Measurements from ENCODE around the gene PLVAP.

DNA sequence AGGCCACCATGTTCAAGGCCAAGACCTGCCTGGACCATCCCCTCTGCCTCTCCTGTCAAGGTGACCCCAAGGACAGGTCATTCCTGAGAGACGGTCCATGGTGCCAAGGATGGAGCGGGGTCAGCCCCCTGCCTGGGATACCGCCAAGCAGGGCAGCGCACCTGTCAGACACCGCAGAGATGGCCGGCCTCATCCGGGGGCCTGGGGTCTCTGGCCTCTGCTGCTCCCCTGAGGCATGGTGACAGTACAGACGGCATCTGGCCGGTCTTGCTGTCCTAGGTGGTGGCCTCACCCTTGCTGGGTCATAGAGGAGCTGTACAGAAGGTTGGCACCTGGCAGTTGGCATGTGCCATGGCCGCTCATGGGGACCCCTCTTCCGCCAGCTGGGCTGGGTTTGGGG, 56.7 kb downstream of the PLVAP start:
- TF ChIP-seq, protein P1, sequence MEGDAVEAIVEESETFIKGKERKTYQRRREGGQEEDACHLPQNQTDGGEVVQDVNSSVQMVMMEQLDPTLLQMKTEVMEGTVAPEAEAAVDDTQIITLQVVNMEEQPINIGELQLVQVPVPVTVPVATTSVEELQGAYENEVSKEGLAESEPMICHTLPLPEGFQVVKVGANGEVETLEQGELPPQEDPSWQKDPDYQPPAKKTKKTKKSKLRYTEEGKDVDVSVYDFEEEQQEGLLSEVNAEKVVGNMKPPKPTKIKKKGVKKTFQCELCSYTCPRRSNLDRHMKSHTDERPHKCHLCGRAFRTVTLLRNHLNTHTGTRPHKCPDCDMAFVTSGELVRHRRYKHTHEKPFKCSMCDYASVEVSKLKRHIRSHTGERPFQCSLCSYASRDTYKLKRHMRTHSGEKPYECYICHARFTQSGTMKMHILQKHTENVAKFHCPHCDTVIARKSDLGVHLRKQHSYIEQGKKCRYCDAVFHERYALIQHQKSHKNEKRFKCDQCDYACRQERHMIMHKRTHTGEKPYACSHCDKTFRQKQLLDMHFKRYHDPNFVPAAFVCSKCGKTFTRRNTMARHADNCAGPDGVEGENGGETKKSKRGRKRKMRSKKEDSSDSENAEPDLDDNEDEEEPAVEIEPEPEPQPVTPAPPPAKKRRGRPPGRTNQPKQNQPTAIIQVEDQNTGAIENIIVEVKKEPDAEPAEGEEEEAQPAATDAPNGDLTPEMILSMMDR (IDR thresholded peaks at IDR 0.05; ENCODE audit: insufficient read depth, low read length, poor library complexity, severe bottlenecking) = no peak
- TF ChIP-seq EZH2phosphoT487 (conservative IDR thresholded peaks at IDR 0.05; ENCODE audit: low read length) = no peak
